Osteoblast (primary cell): ENCODE data around the gene COX15. TPM values are rescaled to one million over a fixed set of nuclear protein-coding genes. Genes with fewer than 3 reads are reported as not detected.

Experiments
- DNase-seq: peaks from one replicate; pipeline ENCODE4 v3.0.0; 2011; ENCODE audit warnings: low spot score, mixed read lengths; ENCODE audit not compliant: insufficient read length; ENCODE audit errors: missing footprints
- H2AFZ ChIP-seq: 2 replicates; pipeline ENCODE4 v1.6.0; 2011; ENCODE audit warnings: mild to moderate bottlenecking, low read length
- H3K27ac ChIP-seq: 2 replicates; pipeline ENCODE4 v1.5.1; 2011; ENCODE audit warnings: mild to moderate bottlenecking, low read depth, low read length, moderate library complexity
- H3K27me3 ChIP-seq: 2 replicates; pipeline ENCODE4 v1.6.0; 2012; ENCODE audit warnings: mild to moderate bottlenecking, control low read depth, inconsistent platforms, low read length, moderate library complexity; ENCODE audit not compliant: insufficient read depth
- H3K36me3 ChIP-seq: 2 replicates; pipeline ENCODE4 v1.5.1; 2011; ENCODE audit warnings: mild to moderate bottlenecking, low read length, control low read depth, moderate library complexity; ENCODE audit not compliant: insufficient read depth
- H3K4me1 ChIP-seq: 2 replicates; pipeline ENCODE4 v1.5.1; 2011; ENCODE audit warnings: mild to moderate bottlenecking, low read length, control low read depth, moderate library complexity; ENCODE audit not compliant: insufficient read depth
- H3K4me2 ChIP-seq: 2 replicates; pipeline ENCODE4 v1.6.0; 2011; ENCODE audit warnings: mild to moderate bottlenecking, low read length; ENCODE audit not compliant: insufficient read depth
- H3K4me3 ChIP-seq: fragments of 200-600 bp; sonication (generic); 3 replicates; pipeline ENCODE4 v1.5.1; 2012; ENCODE audit warnings: mild to moderate bottlenecking, low read length, inconsistent platforms; ENCODE audit not compliant: insufficient read depth
- H3K79me2 ChIP-seq: 2 replicates; pipeline ENCODE4 v1.6.0; 2012; ENCODE audit warnings: mild to moderate bottlenecking, low read length, control low read depth, inconsistent platforms; ENCODE audit not compliant: insufficient read depth
- H3K9me3 ChIP-seq: 2 replicates; pipeline ENCODE4 v1.5.1; 2011; ENCODE audit warnings: low read depth, low read length, control low read depth
- H4K20me1 ChIP-seq: 2 replicates; pipeline ENCODE4 v1.6.0; 2012; ENCODE audit warnings: mild to moderate bottlenecking, low read length, control low read depth; ENCODE audit not compliant: insufficient read depth
- CTCF ChIP-seq: IDR thresholded peaks from 2 replicates; pipeline ENCODE4 v1.5.1; 2011; ENCODE audit warnings: mild to moderate bottlenecking, low read depth, low read length, moderate library complexity; ENCODE audit errors: extremely low read depth
- total RNA-seq: library from RNA; depleted of rRNA; stranded (reverse); fragments of >200 nt; gene quantifications from 2 replicates; pipeline ENCODE4 v1.2.3, GENCODE V29; 2012

Gene COX15
- total RNA-seq, 1 donor: 36.9 TPM

DNA sequence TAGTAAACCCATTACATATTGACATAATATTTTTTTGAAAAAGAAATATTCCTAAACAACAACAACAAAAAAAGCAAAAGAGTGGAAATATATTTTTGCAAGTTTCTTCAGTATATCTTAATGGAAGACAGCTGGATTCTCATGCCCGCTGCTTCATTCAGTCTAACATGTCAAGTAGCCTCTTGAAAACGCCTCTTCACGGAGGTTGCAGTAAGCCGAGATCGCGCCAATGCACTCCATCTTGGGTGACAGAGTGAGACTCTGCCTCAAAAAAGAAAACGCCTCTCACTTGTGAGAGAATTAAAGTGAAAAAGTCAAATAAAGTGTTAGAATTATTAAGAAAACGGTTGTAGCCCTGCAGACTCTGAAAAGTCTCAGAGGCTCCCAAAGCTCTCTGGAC lies 1.4 kb upstream of the COX15 start:
- peak overlapping the region; percentile 11 for H3K4me2 ChIP-seq
- H3K27me3 ChIP-seq: no peaks in the 10 kb centered on the region
- TF ChIP-seq CTCF: no peak

DNA sequence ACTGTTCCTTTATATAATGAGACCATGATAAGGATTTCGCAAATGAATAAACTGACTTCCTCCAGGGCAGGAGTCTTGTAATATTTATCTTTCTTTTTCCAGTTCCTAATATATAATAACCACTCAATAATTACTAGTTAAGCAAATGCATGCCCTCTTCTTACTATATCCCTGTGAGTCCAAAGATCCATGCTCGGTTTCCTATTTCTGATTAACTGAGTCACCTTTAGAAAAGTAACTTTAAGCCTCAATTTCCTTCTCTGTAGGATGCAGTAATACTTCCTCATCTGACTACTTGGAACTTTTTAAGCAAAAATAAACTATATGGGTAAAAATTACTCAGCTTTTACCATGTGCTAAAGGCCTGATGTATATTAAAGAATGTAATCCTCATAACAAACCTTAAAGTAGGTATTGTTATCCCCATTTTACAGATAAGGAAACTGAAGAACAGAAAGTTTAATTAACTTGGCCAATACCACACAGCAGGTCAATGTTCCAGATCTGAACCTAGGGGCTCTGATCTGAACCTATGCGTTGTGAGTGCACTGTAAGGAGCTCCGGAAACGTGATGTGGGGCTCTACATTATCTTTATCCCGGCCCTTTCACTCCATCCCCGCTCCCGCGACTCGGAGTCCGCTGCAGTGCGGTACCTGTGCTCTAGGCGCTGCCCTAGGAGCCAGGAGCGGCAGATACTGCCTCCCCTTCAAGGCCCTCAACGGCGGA lies 458 bp downstream of the COX15 start:
- H4K20me1 ChIP-seq: no peaks in the 10 kb centered on the region
- no peak for TF ChIP-seq CTCF
- peaks cover 20% of the 10 kb centered on the region for H3K4me1 ChIP-seq
- peak overlapping the region; percentile 93 for H3K4me3 ChIP-seq
- peaks cover 18% of the 10 kb centered on the region for H3K36me3 ChIP-seq
- H3K27ac ChIP-seq: peak overlapping the region; percentile 84
- peak overlapping the region; percentile 92 for H3K4me2 ChIP-seq
- H3K27me3 ChIP-seq: no peaks in the 10 kb centered on the region
- peak overlapping the region; percentile 98 for H2AFZ ChIP-seq
- DNase-seq: peak; percentile 35
- no peaks in the 10 kb centered on the region for H3K9me3 ChIP-seq
- peaks cover 39% of the 10 kb centered on the region for H3K79me2 ChIP-seq

More for the DNA sequence above, 1.4 kb upstream of the COX15 start:
- peaks cover 20% of the 10 kb centered on the region for H3K4me1 ChIP-seq
- H3K9me3 ChIP-seq: no peaks in the 10 kb centered on the region
- H4K20me1 ChIP-seq: no peaks in the 10 kb centered on the region
- H3K79me2 ChIP-seq: peaks cover 39% of the 10 kb centered on the region
- H3K27ac ChIP-seq: no peak overlapping the region
- peaks cover 20% of the 10 kb centered on the region for H3K36me3 ChIP-seq
- H3K4me3 ChIP-seq: no peak overlapping the region
- H2AFZ ChIP-seq: no peak overlapping the region
- no peak for DNase-seq

GRCh38 chr10:99730026-99730425 lies 1.9 kb downstream of the COX15 start:
- H3K4me2 ChIP-seq: no peak overlapping the region
- no peak overlapping the region for H3K27ac ChIP-seq
- H4K20me1 ChIP-seq: no peaks in the 10 kb centered on the region
- no peak overlapping the region for H2AFZ ChIP-seq
- no peak for DNase-seq
- no peaks in the 10 kb centered on the region for H3K27me3 ChIP-seq
- peaks cover 39% of the 10 kb centered on the region for H3K79me2 ChIP-seq
- TF ChIP-seq CTCF: no peak
- H3K4me1 ChIP-seq: peaks cover 20% of the 10 kb centered on the region
- H3K36me3 ChIP-seq: peaks cover 32% of the 10 kb centered on the region
- H3K9me3 ChIP-seq: no peaks in the 10 kb centered on the region
- H3K4me3 ChIP-seq: no peak overlapping the region

- H4K20me1 ChIP-seq: peaks cover 3% of the 10 kb centered on the region
- no peak overlapping the region for H2AFZ ChIP-seq
- H3K27me3 ChIP-seq: no peaks in the 10 kb centered on the region
- no peak overlapping the region for H3K4me2 ChIP-seq
- peaks cover 74% of the 10 kb centered on the region for H3K36me3 ChIP-seq
- H3K9me3 ChIP-seq: no peaks in the 10 kb centered on the region
- H3K4me3 ChIP-seq: no peak overlapping the region
- no peak for TF ChIP-seq CTCF
- H3K79me2 ChIP-seq: no peaks in the 10 kb centered on the region
- H3K4me1 ChIP-seq: no peaks in the 10 kb centered on the region
- peak; percentile 22 for DNase-seq
- H3K27ac ChIP-seq: no peak overlapping the region
Observed at GRCh38 chr10:99720387-99720786, 11.5 kb downstream of the COX15 start.
